CD4-positive, alpha-beta T cell treated with Interleukin-21 for 1 hour (primary cell): Measurements from ENCODE around the gene TRAF6.
A peak's percentile ranks its signal among the peaks of the same experiment; 100 is the strongest.
"Not testable (repeated sequence)": the region's sequence is repeated elsewhere in the genome, so short reads cannot be mapped to it uniquely, and the experiment has no call there.

ENCODE experiments used
- DNase-seq: peaks from one replicate; pipeline ENCODE4 v3.0.0-alpha.2; 2020

The TRAF6 gene, protein sequence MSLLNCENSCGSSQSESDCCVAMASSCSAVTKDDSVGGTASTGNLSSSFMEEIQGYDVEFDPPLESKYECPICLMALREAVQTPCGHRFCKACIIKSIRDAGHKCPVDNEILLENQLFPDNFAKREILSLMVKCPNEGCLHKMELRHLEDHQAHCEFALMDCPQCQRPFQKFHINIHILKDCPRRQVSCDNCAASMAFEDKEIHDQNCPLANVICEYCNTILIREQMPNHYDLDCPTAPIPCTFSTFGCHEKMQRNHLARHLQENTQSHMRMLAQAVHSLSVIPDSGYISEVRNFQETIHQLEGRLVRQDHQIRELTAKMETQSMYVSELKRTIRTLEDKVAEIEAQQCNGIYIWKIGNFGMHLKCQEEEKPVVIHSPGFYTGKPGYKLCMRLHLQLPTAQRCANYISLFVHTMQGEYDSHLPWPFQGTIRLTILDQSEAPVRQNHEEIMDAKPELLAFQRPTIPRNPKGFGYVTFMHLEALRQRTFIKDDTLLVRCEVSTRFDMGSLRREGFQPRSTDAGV

DNA sequence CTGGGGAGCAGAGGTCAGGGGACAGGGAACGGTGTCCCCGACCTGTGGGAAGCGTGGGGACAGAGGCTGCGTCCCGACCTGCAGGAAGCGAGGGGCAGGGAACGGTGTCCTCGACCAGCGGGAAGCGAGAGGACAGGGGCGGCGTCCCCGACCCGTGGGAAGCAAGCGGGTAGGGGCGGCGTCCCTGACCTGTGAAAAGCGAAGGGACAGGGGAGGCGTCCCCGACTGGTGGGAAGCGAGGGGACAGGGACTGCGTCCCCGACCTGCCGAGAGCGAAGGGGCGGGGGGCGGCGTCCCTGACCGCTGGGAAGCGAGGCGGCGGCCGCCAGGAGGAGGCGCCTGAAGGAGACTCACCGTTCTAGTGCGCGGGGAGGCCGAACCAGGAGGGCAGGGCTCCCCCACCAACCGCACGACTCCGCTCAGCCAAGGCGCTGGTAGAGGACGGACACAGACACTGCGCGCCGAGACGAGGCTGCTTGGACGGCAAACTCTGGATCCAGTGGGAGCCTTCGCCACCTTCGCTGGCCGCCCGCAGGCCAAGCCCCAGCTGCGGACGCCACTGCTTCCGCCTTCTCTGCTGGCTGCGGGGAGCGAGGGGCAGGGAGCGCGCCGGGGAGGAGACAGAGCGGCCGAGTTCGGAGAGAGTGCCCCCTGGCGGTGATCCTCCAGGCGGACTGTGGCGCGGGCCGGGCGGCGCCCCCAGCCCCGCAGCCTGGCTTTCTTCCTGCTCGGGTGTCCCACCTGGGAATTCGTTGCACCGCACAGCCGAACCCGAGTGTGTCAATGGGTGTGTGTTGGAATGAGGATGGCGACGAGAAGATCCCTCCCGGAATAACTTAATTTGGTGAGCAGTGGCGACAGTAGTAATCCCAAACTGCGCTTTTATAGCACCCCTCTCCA, at the start of gene TRAF6:
TRAF6 (minus strand) TSS at position 579 of the 900 bp plus-strand sequence. CDS start 8,757 bp downstream, outside the sequence.
- DNase-seq, result peak; percentile 87

DNA sequence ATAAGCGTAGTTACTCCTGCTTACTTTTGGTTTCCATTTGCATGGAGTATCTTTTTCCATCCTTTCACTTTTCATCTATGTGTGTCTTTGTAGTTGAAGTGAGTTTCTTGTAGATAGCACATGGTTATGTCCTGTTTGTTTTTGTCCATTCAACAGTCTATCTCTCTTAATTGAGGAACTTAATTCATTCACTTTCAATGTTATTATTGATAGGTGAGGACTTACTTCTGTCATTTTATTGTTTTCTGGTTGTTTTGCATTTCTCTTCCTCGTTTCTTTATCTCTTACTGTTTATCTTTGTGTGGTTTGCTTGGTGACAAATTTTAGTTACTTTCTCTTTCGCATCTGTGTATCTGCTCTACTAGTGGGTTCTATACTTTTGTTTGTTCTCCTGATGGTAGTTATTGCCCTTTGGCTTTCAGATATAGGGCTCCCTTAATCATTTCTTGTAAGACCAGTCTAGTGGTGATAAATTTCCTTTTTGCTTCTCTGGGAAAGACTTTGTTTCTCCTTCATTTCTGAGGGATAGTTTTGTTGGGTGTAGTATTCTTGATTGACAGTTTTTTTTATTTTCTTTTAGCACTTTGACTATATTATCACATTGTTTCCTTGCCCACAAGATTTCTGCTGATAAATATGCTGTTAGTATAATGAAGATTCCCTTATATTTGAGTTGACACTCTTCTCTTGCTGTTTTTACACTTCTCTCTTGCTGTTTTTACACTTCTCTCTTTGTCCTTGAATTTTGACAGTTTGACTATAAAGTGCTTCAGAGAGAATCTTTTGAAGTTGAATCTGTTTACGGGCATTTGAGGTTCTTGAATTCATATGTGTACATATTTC, 48.7 kb upstream of the TRAF6 start:
- peak; percentile 36 for DNase-seq

DNA sequence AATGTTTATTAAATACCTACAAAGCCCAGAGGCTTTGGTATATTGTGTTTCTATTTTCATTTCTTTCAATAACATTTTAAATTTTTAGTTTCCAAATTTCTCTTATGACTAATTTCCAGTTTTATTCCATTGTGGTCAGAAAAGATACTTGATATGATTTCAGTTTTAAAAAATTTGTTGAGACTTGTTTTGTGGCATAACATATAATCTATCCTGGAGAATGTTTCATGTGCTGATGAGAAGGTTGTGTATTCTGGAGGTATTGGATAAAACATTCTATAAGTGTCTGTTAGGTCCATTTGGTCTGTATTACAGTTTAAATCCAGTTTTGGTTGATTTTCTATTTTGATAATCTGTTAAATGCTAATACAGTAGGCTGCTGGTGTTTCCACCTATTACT, 47.9 kb upstream of the TRAF6 start:
- DNase-seq, result no peak

DNA sequence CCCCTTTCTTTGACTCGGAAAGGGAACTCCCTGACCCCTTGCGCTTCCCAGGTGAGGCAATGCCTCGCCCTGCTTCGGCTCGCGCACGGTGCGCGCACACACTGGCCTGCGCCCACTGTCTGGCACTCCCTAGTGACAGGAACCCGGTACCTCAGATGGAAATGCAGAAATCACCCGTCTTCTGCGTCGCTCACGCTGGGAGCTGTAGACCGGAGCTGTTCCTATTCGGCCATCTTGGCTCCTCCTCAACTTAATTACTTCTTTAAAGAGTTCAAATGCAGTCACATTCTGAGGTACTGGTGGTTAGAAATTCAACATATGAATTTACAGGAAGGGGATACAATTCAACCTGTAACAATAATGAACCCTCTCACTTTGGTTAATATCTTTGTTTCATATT, 47.3 kb upstream of the TRAF6 start:
- not testable (repeated sequence) for DNase-seq

DNA sequence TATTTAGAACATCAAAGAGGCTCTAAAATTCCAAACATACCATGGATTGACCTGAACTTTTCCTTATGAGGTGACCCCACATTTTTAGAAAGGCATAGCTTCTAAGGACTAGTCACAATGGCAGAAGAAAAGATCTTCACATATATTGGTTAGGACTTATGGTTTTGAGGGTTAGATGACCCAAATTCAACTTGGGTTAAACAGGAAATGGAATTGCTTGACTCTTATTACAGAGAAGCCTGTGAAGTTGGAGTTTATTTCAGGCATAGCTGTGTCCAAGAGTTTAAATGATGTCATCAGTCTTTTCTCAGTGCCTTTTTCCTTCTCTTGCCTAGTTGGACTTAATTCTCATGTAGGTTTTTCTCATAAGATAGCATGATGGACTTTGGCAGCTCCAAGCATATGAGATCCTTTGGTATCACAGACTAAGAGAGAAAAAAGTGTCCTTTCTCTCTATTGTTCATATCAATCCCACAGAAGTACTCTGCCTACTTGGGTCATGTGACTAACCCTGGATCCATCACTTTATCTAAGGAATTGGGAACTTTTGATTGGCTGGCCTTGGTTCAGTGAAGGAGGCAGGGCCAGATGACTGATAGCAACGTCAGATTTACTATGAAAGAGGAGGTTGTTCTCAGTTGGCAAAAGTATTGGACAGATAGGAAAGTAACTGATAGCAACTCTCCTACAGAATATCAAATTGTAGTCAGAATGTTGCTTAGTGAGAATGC, 40.5 kb upstream of the TRAF6 start:
- DNase-seq, result no peak

DNA sequence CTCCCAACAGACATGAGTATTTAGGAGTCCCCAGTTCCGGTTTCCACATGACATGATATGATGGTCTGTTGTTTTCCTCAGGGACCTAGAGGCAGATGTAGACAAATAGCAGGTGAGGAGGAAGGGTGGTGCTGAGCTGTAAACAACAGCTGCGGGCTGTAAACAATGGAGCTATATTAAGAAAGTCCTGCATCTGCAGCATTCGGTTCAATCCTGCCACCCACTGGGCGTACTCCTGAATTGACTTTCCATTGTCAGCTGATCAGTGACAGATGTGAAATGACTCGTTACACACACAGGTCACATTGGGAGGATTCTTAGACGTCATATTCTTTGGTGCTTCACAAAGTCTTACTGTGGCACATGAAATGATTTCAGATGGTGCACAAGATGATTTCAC, 30.9 kb upstream of the TRAF6 start:
- DNase-seq, result peak; percentile 42

DNA sequence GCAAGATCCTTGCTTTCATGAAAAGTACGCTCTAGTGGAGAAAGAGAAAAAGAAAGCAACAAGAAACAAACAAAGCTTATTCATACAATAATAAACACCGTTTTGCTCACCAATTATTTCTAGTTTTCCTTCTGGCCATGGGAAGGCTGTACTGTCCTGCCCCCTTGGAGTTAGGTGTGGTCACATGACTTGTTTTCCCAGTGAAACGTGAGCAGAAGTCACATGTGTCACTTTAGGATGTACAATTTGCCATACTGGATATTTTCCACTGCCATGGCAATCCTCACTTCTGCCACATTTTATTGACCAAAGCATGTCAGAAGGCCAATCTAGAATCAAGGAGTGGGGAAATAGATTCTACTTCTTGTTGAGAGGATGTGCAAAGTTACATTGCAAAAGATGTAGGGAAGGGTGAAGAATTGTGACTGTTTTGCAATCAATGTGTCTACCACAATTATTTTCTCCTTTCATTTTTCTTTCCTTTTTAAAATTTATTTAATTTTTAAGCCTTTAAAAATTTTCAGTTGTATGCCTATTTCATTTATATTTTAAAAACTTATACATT, 24.3 kb upstream of the TRAF6 start:
- no peak for DNase-seq

DNA sequence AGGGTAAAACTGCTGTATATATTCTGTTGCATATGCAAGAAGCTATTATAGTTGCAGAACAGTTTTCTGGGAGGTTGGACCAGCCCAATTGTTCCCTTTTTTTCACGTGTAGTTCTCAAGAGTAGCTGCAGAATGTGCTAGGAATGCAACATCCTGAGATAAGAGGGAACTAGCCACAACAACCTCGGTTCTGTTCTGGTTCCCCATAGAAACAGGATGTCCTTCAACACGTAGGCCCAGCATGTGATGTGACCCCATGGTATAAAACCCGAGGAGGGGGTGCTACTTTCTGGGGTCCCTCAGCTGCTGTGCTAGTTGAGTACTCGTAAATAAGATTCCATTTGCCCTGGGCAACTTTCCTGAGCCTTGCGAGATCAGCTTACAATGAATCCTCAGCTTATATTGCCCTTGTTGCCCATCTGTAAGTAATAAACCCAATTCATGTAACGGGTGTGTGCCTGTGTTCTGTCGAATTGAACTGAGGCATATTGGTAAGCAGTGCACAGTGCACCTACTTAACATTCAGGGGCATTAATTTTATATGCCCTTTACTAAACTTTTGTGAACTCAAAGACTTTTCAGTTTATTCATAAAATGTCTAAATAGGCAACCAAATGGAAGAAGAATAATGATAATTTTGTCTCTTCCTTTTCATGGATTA, 23.0 kb upstream of the TRAF6 start:
- DNase-seq, result no peak

DNA sequence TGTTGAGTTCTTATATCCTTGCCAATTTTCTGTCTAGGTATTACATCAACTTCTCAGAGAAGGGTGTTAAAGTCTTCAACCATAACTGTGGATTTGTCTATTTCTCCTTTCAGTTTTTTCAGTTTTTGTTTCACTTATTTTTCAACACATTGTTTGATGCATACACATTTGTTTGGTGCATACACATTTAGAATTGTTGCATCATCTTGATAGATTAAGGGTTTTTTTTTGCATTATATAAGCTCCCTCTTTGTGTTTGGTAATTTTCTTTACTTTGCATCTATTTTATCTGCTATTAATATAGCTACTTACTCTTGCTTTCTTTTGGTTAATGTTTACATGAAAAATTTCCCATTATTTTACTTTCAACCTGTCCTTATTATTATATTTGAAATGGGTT, 20.8 kb upstream of the TRAF6 start:
- no peak for DNase-seq

DNA sequence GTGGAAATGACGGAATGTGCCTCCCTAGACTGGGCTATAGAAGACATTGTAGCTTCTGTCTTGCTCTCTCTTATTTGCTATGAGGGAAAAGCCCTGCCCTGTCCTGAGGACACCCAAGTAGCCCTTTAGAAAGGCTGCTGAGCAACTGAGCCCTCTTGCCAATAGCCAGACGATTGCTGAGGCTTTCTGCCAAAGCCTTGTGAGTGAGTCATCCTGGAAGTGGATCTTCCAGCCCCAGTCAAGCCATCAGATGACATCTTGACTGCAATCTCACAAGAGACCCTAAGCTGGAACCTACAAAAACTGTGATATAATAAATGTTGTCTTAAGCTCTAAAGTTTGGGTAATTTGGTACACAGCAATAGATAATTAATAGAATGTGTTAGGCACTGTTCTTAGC, 3.9 kb upstream of the TRAF6 start:
- no peak for DNase-seq

DNA sequence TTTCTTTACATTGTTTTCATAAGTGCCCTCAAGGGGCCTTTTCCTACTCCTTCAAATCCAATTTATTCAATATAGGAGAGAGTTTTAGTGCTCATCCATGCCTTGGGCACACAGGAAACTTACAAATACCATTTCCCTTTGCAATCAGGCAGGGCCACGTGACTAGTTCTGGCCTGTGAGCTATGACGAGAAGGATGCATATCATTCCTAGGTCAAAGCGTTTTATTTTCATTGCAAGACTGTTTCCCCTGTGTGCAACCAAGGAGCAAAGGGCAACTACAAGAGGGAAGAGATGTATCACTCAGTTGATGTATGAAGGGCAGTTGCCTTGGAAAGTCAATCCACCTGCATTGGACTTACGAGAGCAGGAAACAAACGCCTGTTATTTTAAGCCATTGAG, 1.9 kb upstream of the TRAF6 start:
- DNase-seq, result no peak

DNA sequence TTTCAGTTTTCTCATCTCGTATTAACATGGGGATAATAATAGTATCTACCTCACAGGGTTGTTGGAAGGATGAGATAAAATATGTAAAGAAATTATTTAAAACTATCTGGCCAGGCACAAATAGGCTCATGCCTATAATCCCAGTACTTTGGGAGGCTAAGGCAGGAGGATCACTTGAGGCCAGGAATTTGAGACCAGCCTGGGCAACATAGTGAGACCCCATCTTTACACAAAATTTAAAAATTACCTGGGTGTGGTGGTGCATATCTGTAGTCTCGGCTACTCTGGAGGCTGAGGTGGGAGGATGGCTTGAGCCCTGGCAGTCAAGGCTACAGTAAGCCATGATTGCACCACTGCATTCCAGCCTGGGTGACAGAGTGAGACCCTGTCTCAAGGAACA, 990 bp upstream of the TRAF6 start:
- not testable (repeated sequence) for DNase-seq

DNA sequence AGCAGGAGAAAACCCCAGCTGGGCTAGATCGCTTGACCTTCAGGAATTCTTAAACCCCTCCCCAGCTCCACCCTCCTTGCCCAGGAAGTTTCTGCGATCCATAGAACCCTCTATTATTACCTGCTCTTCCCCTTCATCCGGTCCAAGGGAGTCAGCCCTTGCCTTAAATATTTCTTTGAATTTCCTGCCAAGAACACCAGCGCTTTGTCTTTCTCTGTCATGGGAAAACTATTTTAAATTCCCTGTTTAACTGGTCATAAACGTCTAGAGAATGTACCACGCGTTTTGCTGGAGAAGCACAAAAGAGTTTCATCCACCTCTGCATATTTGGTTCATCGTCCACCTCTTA, 496 bp upstream of the TRAF6 start:
- DNase-seq, result no peak

DNA sequence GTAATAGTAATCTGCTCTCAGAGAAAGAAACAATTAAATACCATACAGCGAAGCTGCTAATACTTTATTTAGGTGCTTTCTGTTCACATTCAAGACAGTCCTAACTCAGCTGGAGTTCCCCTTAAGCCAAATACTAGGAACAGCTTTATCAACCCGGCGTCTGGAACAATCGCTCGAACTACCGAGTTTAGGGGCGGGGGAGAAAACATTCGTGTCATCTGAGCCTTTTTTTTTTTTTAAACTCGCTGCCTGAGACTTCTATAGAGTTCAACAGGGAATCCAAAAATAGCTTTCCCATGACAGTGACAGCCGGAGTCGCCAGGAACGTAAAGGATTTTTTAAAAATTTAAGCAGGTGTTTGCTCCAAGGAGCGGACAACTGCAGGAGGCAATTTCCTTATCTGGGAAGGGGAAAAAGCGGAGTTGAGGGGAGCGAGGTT, 852 bp downstream of the TRAF6 start:
- peak; percentile 59 for DNase-seq

DNA sequence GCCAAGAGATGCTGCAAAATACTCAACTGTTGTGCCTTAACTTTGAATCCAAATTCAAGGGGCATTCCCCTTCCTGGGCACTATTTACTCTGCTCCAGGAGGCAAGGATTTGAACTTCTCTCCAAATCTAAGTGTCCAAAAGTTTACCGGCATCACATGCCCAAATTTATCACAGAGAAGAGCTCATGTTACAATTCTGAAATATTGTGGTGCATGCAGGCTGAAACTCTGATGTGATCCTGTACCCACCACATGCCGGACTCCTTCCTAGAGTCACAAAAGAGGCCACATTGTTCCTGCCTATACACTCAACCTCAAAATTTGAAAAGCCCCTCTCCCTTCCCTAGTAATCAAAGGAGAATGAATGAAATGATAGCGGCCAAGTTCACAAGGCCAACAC, 1.3 kb downstream of the TRAF6 start:
- no peak for DNase-seq

DNA sequence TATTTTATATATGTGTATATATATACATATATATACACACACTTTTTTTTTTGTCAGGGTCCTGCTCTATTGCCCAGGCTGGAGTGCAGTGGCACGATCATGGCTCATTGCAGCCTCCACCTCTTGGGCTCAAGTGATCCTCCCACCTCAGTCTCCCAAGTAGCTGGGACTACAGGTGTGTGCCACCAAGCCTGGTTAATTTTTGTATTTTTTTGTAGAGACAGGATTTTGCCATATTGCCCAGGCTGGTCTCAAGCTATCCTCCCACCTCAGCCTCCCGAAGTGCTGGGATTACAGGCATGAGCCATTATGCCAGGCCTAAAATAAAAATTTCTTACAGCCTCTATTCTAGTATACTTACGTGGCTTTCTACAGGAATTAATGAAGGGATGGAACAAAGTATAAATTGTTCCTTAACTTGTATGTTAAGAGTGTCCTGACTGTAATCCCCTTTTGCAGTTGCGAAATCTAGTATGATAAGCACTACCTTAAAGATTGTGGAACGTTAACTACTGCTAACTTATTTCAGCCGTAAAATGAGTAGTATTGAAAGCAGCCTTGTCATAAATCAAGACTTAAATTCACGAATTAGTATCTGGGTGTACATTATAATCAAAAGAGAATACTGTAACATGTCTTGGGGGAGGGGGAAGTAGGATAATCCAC, 2.1 kb downstream of the TRAF6 start:
- DNase-seq, result no peak

DNA sequence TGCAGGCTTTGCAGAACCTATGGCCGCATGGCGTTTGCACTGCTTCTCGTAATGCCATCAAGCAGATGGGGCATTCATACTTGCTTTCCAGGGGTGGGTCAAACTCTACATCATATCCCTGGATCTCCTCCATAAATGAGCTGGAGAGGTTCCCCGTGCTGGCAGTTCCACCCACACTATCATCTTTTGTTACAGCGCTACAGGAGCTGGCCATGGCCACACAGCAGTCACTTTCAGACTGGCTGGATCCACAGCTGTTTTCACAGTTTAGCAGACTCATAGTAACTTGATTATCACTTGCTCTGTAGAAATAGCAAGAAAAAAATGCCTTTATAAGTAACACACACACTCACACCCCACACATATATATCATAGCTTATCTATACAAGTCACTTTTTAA, 8.8 kb downstream of the TRAF6 start:
- DNase-seq, result no peak

DNA sequence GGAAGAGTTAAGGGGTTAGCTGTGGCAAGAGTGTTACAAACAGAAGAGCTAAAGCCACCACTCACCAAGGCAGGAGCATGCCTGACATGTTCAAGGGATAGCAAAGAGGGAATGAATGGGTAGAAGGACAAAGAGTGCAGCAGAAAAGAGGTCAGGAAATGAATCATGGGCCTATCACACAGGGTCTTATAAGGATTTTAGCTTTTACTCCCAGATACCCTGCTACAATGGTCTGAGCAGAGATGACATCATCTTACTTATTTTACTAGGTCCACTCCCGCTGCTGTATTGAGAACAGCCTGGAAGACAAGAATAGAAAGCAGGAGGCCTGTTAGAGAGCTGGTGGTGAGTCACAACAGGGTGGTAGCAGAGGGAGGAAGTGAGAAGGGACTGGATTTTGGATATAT, 9.8 kb downstream of the TRAF6 start:
- no peak for DNase-seq

DNA sequence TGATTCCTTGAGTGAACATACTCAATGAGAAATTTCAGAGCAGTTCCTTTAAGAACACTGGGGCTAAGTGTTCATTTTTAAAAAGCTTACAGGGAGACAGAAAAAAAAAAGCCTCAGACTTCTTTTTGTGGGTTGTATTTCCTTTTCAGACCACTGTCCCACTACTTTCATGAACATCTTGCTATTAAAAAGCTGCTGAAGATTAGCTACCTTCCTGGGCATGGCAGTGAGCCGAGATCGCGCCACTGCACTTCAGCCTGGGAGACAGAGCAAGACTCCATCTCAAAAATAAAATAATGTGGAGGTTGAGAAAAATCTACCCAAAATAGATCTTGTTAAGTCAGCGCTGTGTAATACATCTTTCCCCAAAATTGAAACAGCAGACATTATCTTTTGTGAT, 10.8 kb downstream of the TRAF6 start:
- DNase-seq, result no peak

DNA sequence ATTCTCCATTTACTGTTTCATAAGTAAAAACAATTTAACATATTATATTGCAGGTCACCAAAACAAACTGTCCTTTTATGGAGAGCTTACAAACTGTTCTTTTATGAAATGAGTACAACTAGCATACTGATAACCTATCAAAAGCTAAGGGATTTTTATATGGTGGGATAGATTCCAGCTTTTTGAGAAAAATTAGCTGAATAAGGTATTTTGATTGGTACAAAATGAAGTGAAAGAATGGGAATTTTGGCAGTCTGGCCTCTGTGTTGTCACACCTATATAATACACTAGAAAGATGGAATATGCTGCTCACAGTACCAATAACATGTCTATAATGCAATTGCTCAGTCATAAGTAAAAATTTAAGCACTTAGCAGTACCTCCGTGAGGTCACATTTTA, 11.4 kb downstream of the TRAF6 start:
- DNase-seq, result no peak

DNA sequence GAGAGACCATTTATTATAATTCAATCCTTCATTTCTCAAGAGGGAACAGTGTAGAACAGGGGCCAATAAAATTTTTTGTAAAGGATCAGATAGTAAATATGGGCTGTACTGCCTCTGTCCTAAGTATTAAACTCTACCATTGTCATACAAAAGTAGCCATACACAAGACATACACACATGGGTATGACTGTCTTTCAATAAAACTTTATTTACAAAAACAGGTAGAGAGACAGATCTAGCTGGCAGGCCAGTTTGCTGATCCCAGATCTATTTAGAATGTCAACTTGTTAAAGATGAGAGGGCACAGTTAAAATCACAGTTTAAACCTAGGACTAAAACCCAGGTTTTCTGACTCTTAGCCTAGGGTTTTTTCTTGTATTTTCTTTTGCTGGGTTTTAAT, 16.7 kb downstream of the TRAF6 start:
- no peak for DNase-seq
